GM21737 (cell line): ENCODE results near the gene LHCGR.

Experiments used
- ATAC-seq: cut with Tn5 transposase; IDR thresholded peaks from one replicate; pipeline ENCODE4 v1.9.1; 2021; ENCODE audit warnings: mild to moderate bottlenecking, moderate library complexity; ENCODE audit not compliant: unreplicated experiment

LHCGR gene

DNA sequence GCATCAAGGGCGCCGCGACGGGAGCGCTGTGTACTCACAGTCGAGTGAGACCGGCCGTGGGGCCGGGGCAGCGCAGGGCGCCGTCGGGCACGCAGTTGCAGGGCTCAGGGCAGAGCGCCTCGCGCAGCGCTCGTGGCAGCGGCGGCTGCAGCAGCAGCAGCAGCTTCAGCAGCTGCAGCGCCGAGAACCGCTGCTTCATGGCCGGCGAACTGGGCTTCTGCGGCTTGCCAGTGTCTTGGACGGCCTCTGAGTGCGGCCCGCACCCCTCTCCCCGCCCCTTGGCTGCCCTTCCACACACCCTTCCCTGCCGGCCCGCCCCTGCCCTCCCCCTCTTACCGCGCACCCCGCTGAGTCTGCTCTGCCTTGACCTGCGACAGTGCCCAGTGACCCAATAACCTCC, at the start of gene LHCGR:
TSS of gene LHCGR (minus strand) at position 252 of the 400 bp plus-strand sequence. CDS start at position 199, 53 bp downstream.
- ATAC-seq, result no peak

DNA sequence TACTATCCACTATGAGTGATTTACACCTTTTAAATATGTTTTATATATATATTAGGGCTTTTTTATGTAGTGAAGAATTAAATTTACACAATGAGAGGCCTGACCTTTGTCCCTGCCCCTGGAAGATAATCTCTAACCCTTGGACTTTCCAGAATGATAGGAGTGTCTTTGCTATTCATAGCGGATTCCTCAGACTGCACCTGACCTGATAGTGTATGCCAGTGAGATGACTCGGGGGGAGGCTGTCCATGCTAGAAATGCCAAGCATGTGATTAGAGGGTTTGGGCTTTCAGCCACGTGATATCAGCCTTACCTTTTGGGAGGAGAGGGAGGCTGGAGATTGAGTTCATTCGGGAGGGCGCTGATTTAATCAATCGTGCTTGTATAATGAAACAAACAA, 44.1 kb upstream of the LHCGR start:
- no peak for ATAC-seq

- ATAC-seq, result no peak
Measured at GRCh38 chr2:48795065-48795464, 39.5 kb upstream of the LHCGR start.

DNA sequence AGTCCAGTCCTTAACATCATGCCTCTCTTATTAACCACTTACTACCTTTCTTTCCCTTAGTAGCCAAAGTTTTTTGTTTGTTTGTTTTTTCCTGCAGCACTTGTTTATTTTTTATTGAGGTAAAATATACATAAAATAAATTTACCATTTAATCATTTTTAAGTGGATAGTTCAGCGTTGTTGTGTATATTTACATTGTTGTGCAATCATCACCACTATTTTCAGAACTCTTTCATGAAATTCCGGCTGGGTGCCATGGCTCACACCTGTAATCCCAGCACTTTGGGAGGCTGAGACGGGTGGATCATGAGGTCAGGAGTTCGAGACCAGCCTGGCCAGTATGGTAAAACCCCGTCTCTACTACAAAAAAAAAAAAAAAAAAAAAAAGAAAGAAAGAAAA, 38.1 kb upstream of the LHCGR start:
- no peak for ATAC-seq

DNA sequence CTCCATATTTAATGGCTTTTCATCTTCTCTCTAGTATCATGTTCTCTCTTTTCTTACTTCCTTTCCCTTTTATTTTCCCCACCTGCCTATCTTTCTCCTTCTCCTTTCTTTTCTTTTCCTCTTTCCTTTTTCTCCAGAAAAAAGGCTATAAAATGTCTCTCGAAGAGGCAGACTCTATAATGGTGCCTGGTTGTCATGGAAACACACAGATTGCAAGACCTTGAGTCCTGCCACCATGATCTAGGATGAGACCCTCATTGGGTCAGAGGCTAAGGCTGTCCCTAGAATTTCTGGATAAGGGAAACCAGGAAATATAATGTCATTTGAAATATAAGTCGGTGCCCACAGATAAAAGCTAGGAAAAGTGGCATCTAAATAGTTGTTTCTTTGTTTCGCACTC, 36.5 kb upstream of the LHCGR start:
- ATAC-seq, result no peak

DNA sequence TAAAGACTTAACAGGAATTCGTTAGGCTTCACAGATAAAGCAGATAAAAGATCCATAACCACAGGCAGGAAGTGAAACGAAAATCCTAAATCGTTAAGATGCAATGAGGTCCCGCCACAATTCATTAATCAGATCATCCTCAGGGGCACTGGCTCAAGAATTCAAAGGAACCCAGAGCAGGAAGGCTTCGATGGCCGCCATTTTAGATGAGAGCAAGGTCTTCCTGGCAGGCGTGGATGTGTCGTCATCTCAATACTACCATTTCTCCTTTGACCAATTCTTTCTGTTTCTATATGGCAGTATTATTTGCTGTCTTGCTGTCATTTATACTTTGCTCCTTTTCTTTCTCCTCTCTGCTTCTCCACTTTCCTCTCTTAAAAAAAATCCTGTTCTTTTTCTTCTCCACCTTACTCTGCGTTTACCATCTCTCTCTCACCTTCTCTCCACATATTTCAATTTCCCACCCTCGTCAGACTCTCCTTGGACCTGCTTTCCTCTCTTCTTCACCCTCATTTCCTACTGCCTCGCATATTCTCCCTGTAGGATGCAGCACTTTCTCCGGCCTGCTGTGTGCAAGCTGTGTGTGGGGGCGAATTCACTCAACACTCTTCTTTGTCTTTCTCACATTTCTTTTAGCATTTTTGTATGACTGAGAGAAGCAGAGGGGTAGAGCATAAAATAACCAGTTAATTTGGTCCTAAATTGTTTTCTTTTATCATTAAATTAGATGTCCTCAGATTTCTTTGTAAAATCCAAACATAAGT, 35.1 kb upstream of the LHCGR start:
- no peak for ATAC-seq

DNA sequence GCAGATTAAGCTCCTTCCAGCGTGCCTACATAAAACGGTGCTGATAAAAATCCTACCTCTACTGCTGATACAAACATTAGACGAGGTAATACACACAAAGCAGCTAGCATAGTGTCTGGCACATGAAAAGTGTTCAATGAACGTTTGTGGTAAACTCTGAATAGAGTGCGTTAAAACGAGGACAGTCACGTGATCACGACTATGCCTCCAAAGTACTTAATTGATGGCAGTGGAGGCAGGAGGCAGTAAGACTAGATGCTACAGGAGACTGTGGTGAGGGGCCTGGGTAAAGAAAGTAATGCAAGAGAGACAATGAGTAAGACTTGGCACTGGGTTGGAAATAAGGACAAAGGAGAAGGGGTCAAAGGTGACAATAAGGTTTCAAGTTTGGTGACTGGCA, 32.1 kb upstream of the LHCGR start:
- no peak for ATAC-seq

- ATAC-seq, result no peak
Measured at GRCh38 chr2:48781366-48781765, 25.8 kb upstream of the LHCGR start.

DNA sequence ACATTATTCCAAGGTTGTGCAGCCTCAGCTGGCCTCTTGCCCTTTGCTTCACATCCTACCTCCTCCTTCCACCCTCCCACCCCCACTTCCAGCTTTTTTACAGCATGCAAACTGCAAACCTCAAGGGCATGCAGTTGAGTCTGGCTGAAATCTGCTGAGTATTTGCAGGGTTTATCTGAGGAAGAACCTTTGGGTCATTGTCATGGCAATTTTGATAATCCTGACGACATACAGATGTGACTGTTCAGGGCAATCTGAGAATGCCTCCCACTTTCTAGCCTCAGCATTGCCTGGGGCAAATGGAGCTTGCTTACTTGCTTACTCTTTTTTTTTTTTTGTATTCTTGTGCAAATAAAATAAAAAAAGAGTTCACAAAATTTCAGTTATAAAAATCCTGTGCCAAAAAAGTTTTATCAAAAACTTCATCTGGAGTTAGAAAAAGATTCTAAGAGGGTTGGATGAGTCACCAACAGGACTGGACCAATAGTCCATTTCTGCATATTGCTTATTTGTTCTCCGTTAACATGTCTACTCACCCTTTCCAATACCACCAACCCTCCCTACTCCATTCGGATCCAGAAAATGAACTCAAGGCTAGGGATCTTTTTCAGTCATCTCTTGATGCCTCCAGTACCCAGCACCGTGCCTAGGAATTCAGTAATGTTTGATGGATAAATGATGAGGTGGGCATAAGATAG, 23.6 kb upstream of the LHCGR start:
- ATAC-seq, result no peak

- no peak for ATAC-seq
Measured at GRCh38 chr2:48774251-48774650, 18.7 kb upstream of the LHCGR start.

GRCh38 chr2:48771241-48772014, 15.9 kb upstream of the LHCGR start:
- no peak for ATAC-seq

DNA sequence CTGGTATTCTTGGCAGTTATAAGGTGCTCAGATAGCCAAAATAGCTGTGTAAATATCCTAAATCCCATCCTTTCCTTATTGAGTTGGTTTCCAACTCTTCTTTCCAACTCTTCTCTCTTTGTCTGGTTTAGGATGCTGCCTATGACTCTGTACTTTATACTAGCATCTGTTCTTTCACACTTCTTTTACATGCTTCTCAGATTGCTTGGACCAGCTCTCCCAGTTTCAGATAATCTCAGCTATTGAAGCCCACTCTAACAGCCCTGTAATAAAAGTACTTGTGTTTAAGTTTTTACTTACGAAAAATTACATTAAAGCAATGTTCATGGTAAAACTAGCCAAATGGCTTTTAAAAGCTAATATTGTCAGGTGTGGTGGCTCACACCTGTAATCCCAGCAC, 14.7 kb upstream of the LHCGR start:
- ATAC-seq, result no peak

DNA sequence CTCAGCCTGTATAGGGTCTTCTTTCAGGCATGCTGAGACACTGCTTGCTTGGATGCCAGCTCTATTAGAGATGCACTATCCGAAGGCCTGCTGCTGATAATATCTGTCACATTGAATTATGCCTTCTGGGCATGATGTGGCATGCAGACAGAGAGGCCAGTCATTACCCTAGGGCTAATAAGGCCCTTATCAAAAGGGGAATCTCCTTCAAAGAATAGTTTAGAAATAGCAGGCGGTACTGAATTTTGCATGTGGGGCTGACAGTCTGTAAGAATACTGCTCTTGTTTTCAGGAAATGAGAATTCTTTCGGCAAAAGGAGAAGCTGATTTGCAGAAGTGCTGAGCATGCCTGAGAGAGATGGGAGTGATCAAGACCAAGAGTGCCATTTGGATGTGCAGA, 13.1 kb upstream of the LHCGR start:
- no peak for ATAC-seq

GRCh38 chr2:48767330-48767729, 11.8 kb upstream of the LHCGR start:
- no peak for ATAC-seq

DNA sequence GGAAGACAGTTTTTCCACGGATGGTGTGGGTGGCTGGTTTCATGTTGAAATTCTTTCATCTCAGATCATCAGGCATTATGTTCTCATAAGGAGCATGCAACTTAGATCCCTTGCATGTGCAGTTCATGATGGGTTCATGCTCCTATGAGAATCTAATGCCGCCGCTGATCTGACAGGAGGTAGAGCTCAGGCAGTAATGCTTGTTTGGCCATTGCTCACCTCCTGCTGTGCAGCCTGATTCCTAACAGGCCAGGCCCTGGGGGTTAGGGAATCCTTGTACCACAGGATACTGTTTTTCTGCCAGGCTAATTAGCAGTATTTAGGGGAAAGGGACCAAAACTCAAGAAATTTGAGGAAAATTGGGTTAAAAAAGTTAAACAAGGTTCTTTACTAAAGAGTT, 5.3 kb upstream of the LHCGR start:
- no peak for ATAC-seq

GRCh38 chr2:48759682-48760081, 4.2 kb upstream of the LHCGR start:
- ATAC-seq, result no peak

DNA sequence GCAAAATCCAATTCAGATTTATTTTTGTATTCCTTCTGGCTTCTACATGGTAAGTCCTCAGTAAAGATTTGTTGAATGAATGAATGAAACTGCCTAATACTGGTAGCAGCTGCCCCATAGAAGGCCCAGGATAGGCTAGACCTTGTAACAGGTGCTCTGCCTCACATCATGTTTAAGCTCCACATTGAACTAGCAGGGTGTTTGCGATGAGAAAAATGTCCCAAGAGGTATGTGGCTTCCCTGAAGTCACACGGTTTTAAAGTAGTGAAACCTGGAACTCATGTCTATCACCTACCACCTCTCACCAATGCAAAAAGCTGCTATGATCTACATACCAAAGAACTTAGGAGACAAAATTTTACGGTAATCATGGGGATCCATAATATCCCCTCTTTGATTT, 765 bp upstream of the LHCGR start:
- ATAC-seq, result no peak

DNA sequence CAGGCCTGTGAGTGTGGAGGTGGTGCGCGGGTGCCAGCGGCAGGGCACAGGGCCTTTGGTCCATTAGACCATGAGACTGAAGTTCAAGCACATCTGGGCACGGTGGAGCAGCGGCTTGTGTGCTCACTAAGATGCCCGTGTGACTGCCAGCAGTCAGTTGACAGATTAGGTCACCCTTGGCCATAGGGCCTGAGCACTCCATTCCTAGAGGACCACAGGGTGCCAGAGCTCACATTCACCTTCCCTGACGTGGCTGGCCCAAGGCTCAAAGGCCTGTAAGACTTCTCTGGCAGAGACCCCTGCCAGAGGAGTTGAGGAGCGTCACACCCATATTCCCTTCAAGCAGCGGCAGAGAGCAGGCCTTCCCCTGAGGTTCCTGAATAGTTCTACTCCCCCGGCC, 650 bp downstream of the LHCGR start:
- ATAC-seq, result no peak

DNA sequence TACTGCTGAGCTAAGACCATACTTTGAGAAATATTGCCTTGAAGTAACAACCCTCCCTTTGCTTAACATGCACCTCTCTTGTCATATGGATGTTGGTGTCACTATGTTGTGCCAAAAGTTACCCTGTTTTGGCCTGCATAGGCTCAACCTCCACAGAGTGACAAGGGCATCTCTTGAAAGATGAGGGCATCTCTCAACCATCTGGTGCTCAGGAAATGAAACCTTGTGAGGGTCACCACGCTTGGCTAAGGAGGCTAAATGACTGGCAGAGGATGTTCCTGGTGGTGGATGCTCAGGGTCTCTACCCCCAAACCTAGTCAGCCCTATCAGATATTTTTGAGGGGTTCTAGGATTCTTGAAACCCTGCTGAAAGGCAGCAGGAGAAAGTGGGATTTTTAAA, 2.3 kb downstream of the LHCGR start:
- ATAC-seq, result no peak

- peak; percentile 63 for ATAC-seq
Measured at GRCh38 chr2:48750128-48750739, 5.3 kb downstream of the LHCGR start.
